HG02678 (cell line): ENCODE results near the gene SHB.

ENCODE experiments used
- ATAC-seq: cut with Tn5 transposase; IDR thresholded peaks from one replicate; pipeline ENCODE4 v1.9.1; 2021; ENCODE audit warnings: mild to moderate bottlenecking, moderate library complexity; ENCODE audit not compliant: unreplicated experiment

The SHB gene

GRCh38 chr9:38068701-38069628 is at the start of gene SHB:
Gene SHB, minus strand, starts transcription at chr9:38069227. Its CDS starts 582 bp downstream, at chr9:38068645.
- ATAC-seq, result peak; percentile 52

- ATAC-seq, result no peak
These were observed 48.6 kb upstream of the SHB start for GRCh38 chr9:38117651-38118050.

- ATAC-seq, result no peak
These were observed 45.9 kb upstream of the SHB start for GRCh38 chr9:38114905-38115304.

- no peak for ATAC-seq
These were observed 43.4 kb upstream of the SHB start for GRCh38 chr9:38112456-38112855.

GRCh38 chr9:38112049-38112448 is 43.0 kb upstream of the SHB start:
- no peak for ATAC-seq

GRCh38 chr9:38110476-38110875 is 41.4 kb upstream of the SHB start:
- ATAC-seq, result no peak

- no peak for ATAC-seq
These were observed 40.6 kb upstream of the SHB start for GRCh38 chr9:38109601-38110000.

- no peak for ATAC-seq
These were observed 39.3 kb upstream of the SHB start for GRCh38 chr9:38108326-38108725.

- no peak for ATAC-seq
These were observed 38.8 kb upstream of the SHB start for GRCh38 chr9:38107811-38108304.

- ATAC-seq, result no peak
These were observed 38.4 kb upstream of the SHB start for GRCh38 chr9:38107405-38107804.

- no peak for ATAC-seq
These were observed 37.5 kb upstream of the SHB start for GRCh38 chr9:38106488-38106887.

- ATAC-seq, result no peak
These were observed 34.3 kb upstream of the SHB start for GRCh38 chr9:38103340-38103739.

- ATAC-seq, result no peak
These were observed 32.4 kb upstream of the SHB start for GRCh38 chr9:38101423-38101822.

- ATAC-seq, result no peak
These were observed 27.3 kb upstream of the SHB start for GRCh38 chr9:38096238-38096805.

- no peak for ATAC-seq
These were observed 25.1 kb upstream of the SHB start for GRCh38 chr9:38094165-38094564.

GRCh38 chr9:38092656-38093055 is 23.6 kb upstream of the SHB start:
- ATAC-seq, result no peak

GRCh38 chr9:38092200-38092524 is 23.1 kb upstream of the SHB start:
- peak; percentile 48 for ATAC-seq

- peak; percentile 50 for ATAC-seq
These were observed 22.5 kb upstream of the SHB start for GRCh38 chr9:38091310-38092199.

GRCh38 chr9:38090170-38090569 is 21.1 kb upstream of the SHB start:
- no peak for ATAC-seq

GRCh38 chr9:38089387-38090165 is 20.5 kb upstream of the SHB start:
- no peak for ATAC-seq
